RWPE2 (cell line): ENCODE results near the gene DTWD2.

Source experiments
- ATAC-seq: fragments of 200-7000 bp; cut with Tn5 transposase; 3 replicates; pipeline ENCODE4 v1.9.1; 2021; ENCODE audit warnings: low read depth
- DNase-seq: peaks from one replicate; pipeline ENCODE4 v3.0.0-alpha.2; 2020; ENCODE audit warnings: low spot score
- H3K27ac ChIP-seq: fragments of 450-650 bp; 2 replicates; pipeline ENCODE4 v1.5.1; 2017; ENCODE audit warnings: mild to moderate bottlenecking; ENCODE audit not compliant: poor library complexity, severe bottlenecking
- H3K27me3 ChIP-seq: fragments of 250-450 bp; sonication (Bioruptor Pico); 2 replicates; pipeline ENCODE4 v1.5.1; 2021; ENCODE audit warnings: mild to moderate bottlenecking, moderate library complexity; ENCODE audit not compliant: insufficient read depth, poor library complexity, severe bottlenecking
- H3K36me3 ChIP-seq: fragments of 250-450 bp; sonication (Bioruptor Pico); 2 replicates; pipeline ENCODE4 v1.5.1; 2020; ENCODE audit warnings: low read depth, mild to moderate bottlenecking, moderate library complexity
- H3K4me1 ChIP-seq: fragments of 250-450 bp; sonication (Bioruptor Pico); 2 replicates; pipeline ENCODE4 v1.5.1; 2021; ENCODE audit warnings: mild to moderate bottlenecking, moderate library complexity; ENCODE audit not compliant: insufficient read depth, poor library complexity, severe bottlenecking
- H3K4me3 ChIP-seq: fragments of 250-450 bp; sonication (Bioruptor Pico); 2 replicates; pipeline ENCODE4 v1.5.1; 2021; ENCODE audit warnings: mild to moderate bottlenecking, moderate library complexity; ENCODE audit not compliant: severe bottlenecking
- H3K9me3 ChIP-seq: fragments of 250-450 bp; sonication (Bioruptor Pico); 2 replicates; pipeline ENCODE4 v1.5.1; 2021; ENCODE audit warnings: mild to moderate bottlenecking, moderate library complexity; ENCODE audit not compliant: severe bottlenecking
- CTCF ChIP-seq: fragments of 450-650 bp; IDR thresholded peaks from one replicate; pipeline ENCODE4 v1.5.1; 2017; ENCODE audit warnings: mild to moderate bottlenecking, moderate library complexity; ENCODE audit not compliant: poor library complexity, severe bottlenecking

DTWD2 gene

DNA sequence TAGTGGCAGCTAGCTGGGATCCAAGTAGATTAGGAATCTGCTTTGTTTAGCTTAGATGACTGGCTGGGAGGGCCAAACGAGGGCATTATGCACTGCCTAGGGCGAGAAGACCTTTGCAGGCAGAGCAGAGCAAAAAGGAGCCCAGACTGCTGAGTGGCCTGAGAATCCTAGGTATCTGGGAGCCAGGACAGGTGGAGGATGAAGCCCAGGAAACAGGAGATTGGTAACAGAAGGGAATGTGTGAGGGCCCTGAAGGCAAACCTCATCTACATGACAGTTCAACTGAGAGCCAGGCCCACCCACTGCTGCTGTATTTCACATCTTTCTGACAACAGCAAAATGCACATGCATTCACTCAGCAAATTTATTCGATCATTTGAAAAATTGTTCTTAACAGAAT lies 192.3 kb downstream of the DTWD2 start:
- Histone ChIP-seq H3K27me3 (no peaks in the 10 kb centered on the region), H3K9me3 (no peaks in the 10 kb centered on the region), H3K36me3 (no peaks in the 10 kb centered on the region), H3K27ac (no peak overlapping the region), H3K4me1 (no peaks in the 10 kb centered on the region), H3K4me3 (no peak overlapping the region)
- no peak for DNase-seq
- TF ChIP-seq CTCF: no peak
- no peak for ATAC-seq

DNA sequence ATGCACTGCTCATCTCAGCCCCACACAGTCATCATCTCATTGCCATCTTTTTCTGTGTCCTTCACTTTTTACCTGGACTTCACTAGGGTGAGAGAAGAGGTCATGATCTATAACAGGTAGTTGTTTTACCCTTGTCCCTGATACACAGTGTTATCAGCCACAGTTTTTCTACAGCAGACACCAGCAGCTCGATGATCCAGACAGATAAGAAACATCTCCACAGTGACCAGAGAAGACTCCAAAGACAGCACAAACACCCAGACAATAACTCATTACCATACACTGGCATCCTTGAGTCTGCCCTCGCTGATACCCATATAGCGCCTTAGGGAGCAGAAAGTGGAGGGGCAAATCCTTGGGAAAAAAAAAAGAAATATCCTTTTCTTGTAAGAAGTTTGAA lies 194.1 kb downstream of the DTWD2 start:
- Histone ChIP-seq H3K4me3 (no peak overlapping the region), H3K4me1 (no peaks in the 10 kb centered on the region), H3K9me3 (no peaks in the 10 kb centered on the region), H3K27me3 (no peaks in the 10 kb centered on the region), H3K27ac (no peak overlapping the region), H3K36me3 (no peaks in the 10 kb centered on the region)
- TF ChIP-seq CTCF: no peak
- no peak for DNase-seq
- ATAC-seq: no peak

DNA sequence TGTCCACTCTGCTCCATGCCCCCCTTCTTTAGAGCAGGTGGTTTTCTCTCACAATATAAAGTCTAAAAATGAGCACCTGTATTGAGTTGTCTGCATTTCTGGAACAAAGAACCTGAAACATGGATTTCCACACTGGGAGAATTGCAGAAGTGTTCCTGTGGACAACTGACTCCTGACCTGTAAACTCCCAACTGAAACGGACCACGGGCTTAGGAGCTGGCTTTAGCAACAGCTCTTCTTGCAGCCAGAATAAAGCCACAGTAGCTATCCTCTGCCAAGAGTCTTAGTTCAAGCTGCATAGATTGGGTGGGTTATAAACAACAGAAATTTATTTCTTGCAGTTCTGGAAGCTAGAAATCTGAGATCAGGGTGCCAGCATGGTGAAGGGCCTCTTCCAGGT lies 194.7 kb downstream of the DTWD2 start:
- no peak overlapping the region for H3K4me3 ChIP-seq
- TF ChIP-seq CTCF: no peak
- DNase-seq (no peak), ATAC-seq (no peak)
- no peaks in the 10 kb centered on the region for H3K27me3 ChIP-seq
- no peaks in the 10 kb centered on the region for H3K9me3 ChIP-seq
- H3K27ac ChIP-seq: no peak overlapping the region
- no peaks in the 10 kb centered on the region for H3K36me3 ChIP-seq
- no peaks in the 10 kb centered on the region for H3K4me1 ChIP-seq

GRCh38 chr5:118793091-118793490 lies 195.3 kb downstream of the DTWD2 start:
- no peak for ATAC-seq
- no peak for TF ChIP-seq CTCF
- no peak overlapping the region for H3K27ac ChIP-seq

DNA sequence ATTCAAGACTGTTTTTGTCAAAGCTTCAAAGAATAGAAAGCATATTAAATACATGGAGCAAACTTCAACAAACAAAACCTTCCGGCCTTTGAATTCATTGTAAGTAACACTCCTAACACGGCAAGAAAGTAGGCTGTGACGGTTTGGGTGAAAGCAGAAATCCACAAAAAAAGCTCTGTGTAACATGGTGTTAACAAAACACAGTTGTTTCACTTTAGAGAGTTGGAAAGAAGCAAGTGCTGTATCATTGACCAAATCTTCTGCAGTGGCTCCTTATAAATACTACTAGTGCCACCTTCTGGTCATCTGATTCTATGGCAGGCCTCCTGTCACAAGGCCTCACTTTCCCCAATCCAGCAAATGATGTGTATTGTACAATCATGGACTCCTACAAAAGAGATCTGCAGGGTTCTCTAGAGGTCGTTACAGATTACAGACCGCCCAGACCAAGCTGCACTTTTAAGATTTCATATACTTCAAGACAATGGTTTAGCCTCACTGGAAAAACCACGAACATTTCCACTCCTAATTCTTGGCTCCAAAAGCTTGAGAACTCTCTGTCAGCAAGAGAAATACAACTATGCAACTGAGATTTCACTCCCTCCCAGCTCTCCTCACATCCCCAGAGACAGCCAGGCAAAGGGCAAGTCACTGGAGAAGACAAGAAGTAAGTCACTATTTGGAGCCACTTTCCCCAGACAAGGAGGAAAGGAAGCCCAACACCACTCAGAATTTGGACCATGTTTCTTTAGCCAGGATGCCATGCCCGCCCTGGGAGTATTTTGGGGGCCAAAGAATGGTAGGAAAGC lies 196.2 kb downstream of the DTWD2 start:
- DNase-seq: no peak
- TF ChIP-seq CTCF: peak; percentile 91
- Histone ChIP-seq H3K27me3 (no peaks in the 10 kb centered on the region), H3K27ac (no peak overlapping the region), H3K9me3 (no peaks in the 10 kb centered on the region), H3K4me1 (no peaks in the 10 kb centered on the region), H3K4me3 (no peak overlapping the region), H3K36me3 (no peaks in the 10 kb centered on the region)
- ATAC-seq: peak; percentile 85

More at GRCh38 chr5:118793091-118793490, 195.3 kb downstream of the DTWD2 start:
- Histone ChIP-seq H3K9me3 (no peaks in the 10 kb centered on the region), H3K36me3 (no peaks in the 10 kb centered on the region), H3K4me3 (no peak overlapping the region), H3K4me1 (no peaks in the 10 kb centered on the region), H3K27me3 (no peaks in the 10 kb centered on the region)
- no peak for DNase-seq
